SW480 (cell line): ENCODE results near the gene ANTXR1.
A peak's percentile ranks its signal among the peaks of the same experiment; 100 is the strongest.
"Not testable (repeated sequence)": the region's sequence is repeated elsewhere in the genome, so short reads cannot be mapped to it uniquely, and the experiment has no call there.

ENCODE experiments used
- DNase-seq: peaks from one replicate; pipeline ENCODE4 v3.0.0-alpha.2; 2016; ENCODE audit warnings: low spot score

ANTXR1 gene

GRCh38 chr2:69165091-69165880 lies 152.3 kb downstream of the ANTXR1 start:
- DNase-seq, result no peak

GRCh38 chr2:69166465-69166811 lies 153.5 kb downstream of the ANTXR1 start:
- DNase-seq, result no peak

- no peak for DNase-seq
These were observed 154.0 kb downstream of the ANTXR1 start for GRCh38 chr2:69166812-69167468.

GRCh38 chr2:69167469-69167822 lies 154.5 kb downstream of the ANTXR1 start:
- DNase-seq, result no peak

GRCh38 chr2:69168144-69168813 lies 155.3 kb downstream of the ANTXR1 start:
- DNase-seq, result no peak

GRCh38 chr2:69168950-69169654 lies 156.1 kb downstream of the ANTXR1 start:
- no peak for DNase-seq

- no peak for DNase-seq
These were observed 156.8 kb downstream of the ANTXR1 start for GRCh38 chr2:69169655-69170389.

- DNase-seq, result no peak
These were observed 157.7 kb downstream of the ANTXR1 start for GRCh38 chr2:69170661-69171060.

GRCh38 chr2:69171116-69171896 lies 158.3 kb downstream of the ANTXR1 start:
- no peak for DNase-seq

GRCh38 chr2:69171897-69172525 lies 159.0 kb downstream of the ANTXR1 start:
- DNase-seq, result no peak

GRCh38 chr2:69173706-69174105 lies 160.7 kb downstream of the ANTXR1 start:
- no peak for DNase-seq

GRCh38 chr2:69174211-69174610 lies 161.2 kb downstream of the ANTXR1 start:
- not testable (repeated sequence) for DNase-seq

- no peak for DNase-seq
These were observed 163.1 kb downstream of the ANTXR1 start for GRCh38 chr2:69175790-69176715.

GRCh38 chr2:69177063-69177771 lies 164.2 kb downstream of the ANTXR1 start:
- DNase-seq, result no peak

GRCh38 chr2:69177785-69178636 lies 165.0 kb downstream of the ANTXR1 start:
- peak; percentile 24 for DNase-seq

GRCh38 chr2:69178756-69179155 lies 165.8 kb downstream of the ANTXR1 start:
- DNase-seq, result no peak

- no peak for DNase-seq
These were observed 167.2 kb downstream of the ANTXR1 start for GRCh38 chr2:69180227-69180626.

- no peak for DNase-seq
These were observed 168.0 kb downstream of the ANTXR1 start for GRCh38 chr2:69180974-69181373.
